GM10266 (cell line): ENCODE data around the gene TSEN34.

ENCODE experiments used
- DNase-seq: peaks from one replicate; pipeline ENCODE4 v3.0.0; 2012; ENCODE audit errors: extremely low spot score
- TF ChIP-seq, protein P1 (sequence below): IDR thresholded peaks from 2 replicates; pipeline ENCODE4 v1.5.1; 2012; ENCODE audit warnings: mild to moderate bottlenecking, low read depth; ENCODE audit not compliant: control insufficient read depth, insufficient read depth; ENCODE audit errors: missing control alignments

Gene TSEN34

DNA sequence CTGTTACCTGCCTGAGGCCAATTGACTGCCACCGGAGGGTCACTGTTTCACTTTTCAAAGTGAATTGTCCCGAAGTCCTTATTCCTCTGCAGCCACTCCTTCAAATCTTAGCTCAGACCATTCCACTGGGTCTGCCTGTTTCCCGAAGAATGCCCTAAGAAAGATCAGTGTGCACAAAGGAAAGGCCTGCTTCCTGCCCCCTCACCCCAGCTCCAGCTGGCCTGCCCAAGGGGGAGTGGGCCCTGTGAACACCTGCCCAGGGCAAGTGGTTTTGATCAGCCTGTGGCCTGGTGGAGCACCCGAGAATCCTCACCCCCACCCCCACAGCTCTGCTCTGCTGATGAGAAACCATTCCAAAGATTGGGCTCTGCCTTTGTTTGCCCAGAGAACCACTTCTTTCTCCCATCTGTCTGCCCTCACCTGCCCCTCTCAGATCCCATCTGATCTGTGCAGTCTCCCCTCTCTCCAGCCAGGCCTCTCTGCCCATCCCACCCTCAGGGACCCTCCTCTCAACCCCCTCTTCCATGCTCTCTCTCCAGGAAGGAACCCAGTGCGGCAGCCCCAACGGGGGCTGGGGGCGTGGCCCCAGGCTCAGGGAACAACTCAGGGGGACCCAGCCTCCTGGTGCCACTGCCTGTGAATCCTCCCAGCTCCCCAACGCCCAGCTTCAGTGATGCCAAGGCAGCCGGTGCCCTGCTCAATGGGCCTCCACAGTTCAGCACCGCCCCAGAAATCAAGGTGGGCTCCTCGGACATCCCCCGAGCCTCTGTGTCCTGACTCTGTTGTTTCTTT, 41.9 kb upstream of the TSEN34 start:
- no peak for DNase-seq
- TF ChIP-seq, protein P1, sequence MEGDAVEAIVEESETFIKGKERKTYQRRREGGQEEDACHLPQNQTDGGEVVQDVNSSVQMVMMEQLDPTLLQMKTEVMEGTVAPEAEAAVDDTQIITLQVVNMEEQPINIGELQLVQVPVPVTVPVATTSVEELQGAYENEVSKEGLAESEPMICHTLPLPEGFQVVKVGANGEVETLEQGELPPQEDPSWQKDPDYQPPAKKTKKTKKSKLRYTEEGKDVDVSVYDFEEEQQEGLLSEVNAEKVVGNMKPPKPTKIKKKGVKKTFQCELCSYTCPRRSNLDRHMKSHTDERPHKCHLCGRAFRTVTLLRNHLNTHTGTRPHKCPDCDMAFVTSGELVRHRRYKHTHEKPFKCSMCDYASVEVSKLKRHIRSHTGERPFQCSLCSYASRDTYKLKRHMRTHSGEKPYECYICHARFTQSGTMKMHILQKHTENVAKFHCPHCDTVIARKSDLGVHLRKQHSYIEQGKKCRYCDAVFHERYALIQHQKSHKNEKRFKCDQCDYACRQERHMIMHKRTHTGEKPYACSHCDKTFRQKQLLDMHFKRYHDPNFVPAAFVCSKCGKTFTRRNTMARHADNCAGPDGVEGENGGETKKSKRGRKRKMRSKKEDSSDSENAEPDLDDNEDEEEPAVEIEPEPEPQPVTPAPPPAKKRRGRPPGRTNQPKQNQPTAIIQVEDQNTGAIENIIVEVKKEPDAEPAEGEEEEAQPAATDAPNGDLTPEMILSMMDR = no peak

DNA sequence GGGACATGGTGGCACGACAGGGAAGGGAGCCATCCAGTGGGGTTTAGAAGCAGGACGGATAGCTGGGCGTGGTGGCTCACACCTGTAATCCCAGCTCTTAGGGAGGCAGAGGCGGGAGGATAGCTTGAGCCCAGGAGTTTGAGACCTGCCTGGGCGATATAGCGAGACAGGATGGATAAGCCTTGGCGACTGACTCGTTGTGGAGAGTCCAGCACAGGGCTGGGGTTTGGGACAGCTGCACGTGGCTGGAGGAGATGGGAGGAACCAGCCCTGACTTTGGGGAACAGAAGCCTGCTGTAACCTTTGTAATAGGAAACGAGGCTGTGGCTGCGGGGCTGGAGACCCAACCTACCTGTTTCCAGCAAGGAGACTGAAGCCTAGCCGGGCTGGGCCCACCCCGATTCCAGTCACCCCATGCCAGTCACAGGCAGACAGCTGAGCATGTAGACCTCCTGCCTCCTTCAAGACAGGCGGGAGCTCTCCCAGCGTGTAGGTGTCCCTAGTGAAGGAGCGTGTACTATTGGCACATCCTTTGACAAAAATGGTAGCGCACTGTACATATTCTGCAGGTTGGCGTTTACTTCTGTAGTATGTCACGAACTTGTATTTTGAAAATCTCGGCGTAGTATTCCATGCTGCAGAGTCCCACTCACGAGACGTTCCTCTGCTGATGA, 39.6 kb upstream of the TSEN34 start:
- DNase-seq = no peak
- TF ChIP-seq, protein P1 = no peak

DNA sequence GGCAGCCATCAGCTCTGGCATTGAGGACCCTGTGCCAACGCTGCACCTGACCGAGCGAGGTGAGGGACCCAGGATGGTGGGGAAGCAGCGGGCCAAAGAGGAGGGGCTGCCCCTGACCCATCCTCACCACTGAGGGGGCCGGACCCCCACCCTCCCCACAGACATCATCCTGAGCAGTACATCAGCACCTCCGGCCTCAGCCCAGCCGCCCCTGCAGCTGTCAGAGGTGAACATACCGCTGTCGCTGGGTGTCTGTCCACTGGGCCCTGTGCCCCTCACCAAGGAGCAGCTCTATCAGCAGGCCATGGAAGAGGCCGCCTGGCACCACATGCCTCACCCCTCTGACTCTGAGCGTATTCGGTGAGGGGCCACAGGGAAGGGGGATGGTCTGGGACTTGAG, 38.8 kb upstream of the TSEN34 start:
- TF ChIP-seq, protein P1 = no peak
- DNase-seq = no peak

DNA sequence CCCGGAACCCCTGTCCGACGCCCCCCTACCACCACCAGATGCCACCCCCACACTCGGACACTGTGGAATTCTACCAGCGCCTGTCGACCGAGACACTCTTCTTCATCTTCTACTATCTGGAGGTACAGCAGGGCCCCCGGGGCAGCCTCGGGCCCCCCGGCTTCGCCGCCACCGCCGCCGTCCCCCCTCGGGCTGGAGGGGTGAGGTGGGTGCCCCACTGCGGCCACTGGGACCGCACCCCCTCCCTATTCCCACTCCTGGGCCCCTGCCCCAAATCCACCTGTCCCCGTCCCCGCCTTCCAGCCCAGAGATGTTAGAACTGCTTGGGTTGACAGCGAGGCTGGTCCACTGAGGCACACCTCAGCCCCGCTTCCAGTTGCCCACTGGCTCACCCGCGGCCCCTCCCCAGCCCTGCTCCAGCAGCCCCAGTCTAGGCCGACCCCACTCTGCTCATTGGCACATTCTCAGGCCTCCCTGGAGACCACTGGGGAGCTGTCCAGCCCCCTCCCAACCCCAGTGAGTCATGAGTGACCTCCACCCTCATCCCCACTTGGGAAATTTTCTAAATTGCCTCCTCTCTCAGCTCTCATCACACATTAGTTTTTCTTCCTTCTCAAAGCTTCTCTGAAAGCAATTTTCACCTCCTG, 38.1 kb upstream of the TSEN34 start:
- no peak for DNase-seq
- TF ChIP-seq, protein P1 = no peak

DNA sequence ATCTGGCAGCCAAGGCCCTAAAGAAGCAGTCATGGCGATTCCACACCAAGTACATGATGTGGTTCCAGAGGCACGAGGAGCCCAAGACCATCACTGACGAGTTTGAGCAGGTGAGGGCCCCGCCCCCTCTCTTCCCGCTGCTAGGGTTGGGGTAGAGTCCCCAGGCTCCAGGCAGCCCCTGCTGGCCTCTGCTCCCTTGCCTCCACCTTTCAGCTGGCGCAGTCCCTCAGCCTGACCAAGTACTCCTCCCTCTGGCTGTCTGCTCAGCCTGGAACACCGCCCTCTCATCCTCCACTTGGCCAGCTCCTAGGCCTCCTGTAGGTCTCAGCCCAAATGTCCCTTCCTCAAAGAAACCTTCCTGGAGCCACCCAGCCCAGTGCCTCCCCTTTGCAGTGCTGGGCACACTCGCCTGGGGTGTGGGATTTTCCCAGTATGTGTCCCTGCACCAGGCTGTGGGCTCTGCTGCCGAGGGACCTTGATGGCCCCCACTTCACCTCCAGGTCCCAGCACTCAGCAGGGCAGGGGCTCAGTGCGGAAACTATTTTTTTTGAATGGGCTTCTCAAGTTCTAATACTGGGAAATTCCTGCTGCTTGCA, 37.3 kb upstream of the TSEN34 start:
- TF ChIP-seq, protein P1 = no peak
- DNase-seq = no peak

DNA sequence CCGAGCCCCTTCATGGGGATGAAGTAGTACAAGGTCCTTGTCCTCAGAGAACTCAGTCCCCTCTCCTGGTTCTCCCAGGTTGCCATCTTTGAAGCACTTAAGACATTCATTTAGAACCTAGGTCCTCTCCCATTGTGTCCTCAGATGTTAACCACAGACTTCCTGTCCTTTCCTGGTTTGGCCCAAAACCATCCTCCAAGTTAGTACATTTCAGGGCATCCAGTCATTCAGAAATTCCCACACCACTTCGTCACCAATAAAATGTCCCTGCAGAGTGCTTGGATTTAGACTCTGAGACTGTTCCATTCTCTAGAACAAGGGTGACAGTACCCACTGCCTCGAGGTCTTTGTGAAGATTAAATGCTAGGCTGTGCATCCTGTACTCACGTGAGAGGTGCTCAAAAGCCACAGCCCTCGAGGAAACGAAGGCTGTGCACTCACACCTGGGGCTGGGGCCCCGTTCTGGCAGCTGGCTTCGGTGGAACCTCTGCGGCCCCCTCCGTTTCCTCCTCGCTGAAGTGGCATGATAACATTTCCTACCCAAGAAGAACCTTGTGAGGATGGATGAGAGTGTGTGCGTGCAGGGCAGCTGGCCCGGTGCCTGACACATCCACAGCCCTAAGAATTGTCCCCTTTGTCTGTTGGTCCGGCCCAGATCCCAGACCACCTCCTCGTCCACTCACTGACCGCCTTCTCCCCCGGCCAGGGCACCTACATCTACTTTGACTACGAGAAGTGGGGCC, 36.3 kb upstream of the TSEN34 start:
- TF ChIP-seq, protein P1 = no peak
- no peak for DNase-seq
